OCI-LY7 (cell line): ENCODE results near the gene DNMT1. TPM values are rescaled to one million over a fixed set of nuclear protein-coding genes. Genes with fewer than 3 reads are reported as not detected.
"Not testable (repeated sequence)": the region's sequence is repeated elsewhere in the genome, so short reads cannot be mapped to it uniquely, and the experiment has no call there.

Experiments used
- BruUV-seq: library from RNA; stranded (reverse); fragments of 400-500 nt; replicated peaks from 2 replicates; lab custom pipeline; 2021; lab: Mats Ljungman, UMichigan
- CTCF ChIA-PET: fragments of 300-600 bp; sonication (Branson Sonifier 250); formaldehyde crosslinking; loops from one replicate; lab custom pipeline; 2022; ENCODE audit warnings: antibody characterized with exemption; ENCODE audit not compliant: unreplicated experiment; lab: Charles Lee
- POLR2A ChIA-PET: fragments of 300-600 bp; sonication (Branson Sonifier 250); formaldehyde crosslinking; loops from one replicate; lab custom pipeline; 2022; ENCODE audit warnings: antibody characterized with exemption; lab: Charles Lee
- DNase-seq: peaks from one replicate; pipeline ENCODE4 v3.0.0-alpha.2; 2015; ENCODE audit warnings: low spot score
- H2AFZ ChIP-seq: fragments of 200-600 bp; sonication (generic), shearing (Covaris generic); 2 replicates; pipeline ENCODE4 v1.6.1; 2014; ENCODE audit warnings: mild to moderate bottlenecking, antibody characterized with exemption, low read length, moderate library complexity
- H3K27ac ChIP-seq: fragments of 200-600 bp; sonication (generic); 2 replicates; pipeline ENCODE4 v1.5.1; 2014; ENCODE audit warnings: mixed run types, low read depth, mild to moderate bottlenecking, moderate library complexity, low read length, inconsistent platforms; ENCODE audit not compliant: poor library complexity, severe bottlenecking
- H3K36me3 ChIP-seq: fragments of 200-600 bp; sonication (generic); 2 replicates; pipeline ENCODE4 v1.6.1; 2014; ENCODE audit warnings: mild to moderate bottlenecking, antibody characterized with exemption, low read length, moderate library complexity, mixed read lengths; ENCODE audit not compliant: insufficient read depth
- H3K4me1 ChIP-seq: fragments of 200-600 bp; sonication (generic); 2 replicates; pipeline ENCODE4 v1.5.1; 2014; ENCODE audit warnings: mild to moderate bottlenecking, low read length; ENCODE audit not compliant: insufficient read depth, poor library complexity, severe bottlenecking
- H3K4me2 ChIP-seq: fragments of 200-600 bp; sonication (generic); 2 replicates; pipeline ENCODE4 v1.6.1; 2014; ENCODE audit warnings: mild to moderate bottlenecking, low read length
- H3K4me3 ChIP-seq: fragments of 200-600 bp; sonication (generic); 2 replicates; pipeline ENCODE4 v1.5.1; 2014; ENCODE audit warnings: mild to moderate bottlenecking, low read depth, low read length; ENCODE audit not compliant: poor library complexity, severe bottlenecking
- H3K79me2 ChIP-seq: fragments of 200-600 bp; sonication (generic); 2 replicates; pipeline ENCODE4 v1.6.1; 2016; ENCODE audit warnings: low read depth, mild to moderate bottlenecking, low read length, moderate library complexity, mixed read lengths; ENCODE audit not compliant: insufficient read depth
- H3K9me2 ChIP-seq: fragments of 200-600 bp; sonication (generic); 2 replicates; pipeline ENCODE4 v1.6.1; 2016; ENCODE audit warnings: mild to moderate bottlenecking, low read length, mixed read lengths; ENCODE audit not compliant: insufficient read depth
- H3K9me3 ChIP-seq: fragments of 200-600 bp; sonication (generic); 2 replicates; pipeline ENCODE4 v1.6.1; 2014; ENCODE audit warnings: mild to moderate bottlenecking, mixed run types, low read length, mixed read lengths
- H4K20me1 ChIP-seq: fragments of 200-600 bp; sonication (generic); 2 replicates; pipeline ENCODE4 v1.6.1; 2014; ENCODE audit warnings: mild to moderate bottlenecking, antibody characterized with exemption, low read length, moderate library complexity, mixed read lengths; ENCODE audit not compliant: insufficient read depth
- CTCF ChIP-seq: fragments of 200-600 bp; sonication (generic); conservative IDR thresholded peaks from 2 replicates; pipeline ENCODE4 v1.5.1; 2014; ENCODE audit warnings: mild to moderate bottlenecking, antibody characterized with exemption, low read length, moderate library complexity, mixed read lengths
- EZH2phosphoT487 ChIP-seq: fragments of 200-600 bp; sonication (generic); IDR thresholded peaks from 2 replicates; pipeline ENCODE4 v1.6.1; 2018; ENCODE audit warnings: low read depth, borderline replicate concordance, mild to moderate bottlenecking, mixed run types, antibody characterized with exemption, low read length, moderate library complexity, mixed read lengths
- intact Hi-C: fragments of 100-400 bp; cut with micrococcal nuclease; formaldehyde crosslinking; loops from one replicate; pipeline ENCODE4 v1.10.0; 2022; ENCODE audit not compliant: unreplicated experiment
- total RNA-seq, 2 experiments: library from RNA; depleted of rRNA in 1 of 2; stranded (reverse); fragments of >200 nt in 1 of 2; shearing (Covaris generic) in 1 of 2; gene quantifications; 2 replicates each; pipeline ENCODE4 v1.2.3, GENCODE V29; 2014 to 2022

DNMT1 gene
- total RNA-seq, 2 experiments from 2014 or later, result 329 to 680 TPM

GRCh38 chr19:10168386-10168948 lies 26.3 kb downstream of the DNMT1 start:
- Histone ChIP-seq H4K20me1 (peaks cover 2% of the 10 kb centered on the region; the same call in 1 of the 2 replicates), H3K4me3 (no peak overlapping the region), H3K4me1 (peaks cover 10% of the 10 kb centered on the region), H3K9me2 (no peaks in the 10 kb centered on the region), H3K27ac (peak overlapping the region; percentile 7), H3K4me2 (no peak overlapping the region), H3K36me3 (peaks cover 95% of the 10 kb centered on the region), H3K79me2 (peaks cover 23% of the 10 kb centered on the region; the same call in 1 of the 2 replicates), H2AFZ (no peak overlapping the region), H3K9me3 (no peaks in the 10 kb centered on the region)
- TF ChIP-seq EZH2phosphoT487, result no peak
- TF ChIP-seq CTCF, result no peak
- POLR2A ChIA-PET, result no interaction called here
- intact Hi-C loops, result no loop called here
- BruUV-seq, result TSS peak; percentile 8
- CTCF ChIA-PET, result no interaction called here
- DNase-seq, result peak; percentile 40

- H2AFZ ChIP-seq, result no peak overlapping the region
- H3K27ac ChIP-seq, result no peak overlapping the region
- H3K79me2 ChIP-seq, result peaks cover 17% of the 10 kb centered on the region; the same call in 1 of the 2 replicates
- no peak overlapping the region for H3K4me3 ChIP-seq
- no TSS peak for BruUV-seq
- H3K9me3 ChIP-seq, result no peaks in the 10 kb centered on the region
- no peak overlapping the region for H3K4me2 ChIP-seq
- peaks cover 95% of the 10 kb centered on the region for H3K36me3 ChIP-seq
- TF ChIP-seq CTCF (no peak), EZH2phosphoT487 (no peak)
- H3K4me1 ChIP-seq, result peaks cover 10% of the 10 kb centered on the region
- peaks cover 4% of the 10 kb centered on the region; the same call in 1 of the 2 replicates for H4K20me1 ChIP-seq
- CTCF ChIA-PET, result no interaction called here
- no peaks in the 10 kb centered on the region for H3K9me2 ChIP-seq
- DNase-seq, result no peak
- intact Hi-C loops, result no loop called here
- POLR2A ChIA-PET, result no interaction called here
Measured at GRCh38 chr19:10167459-10167858, 27.3 kb downstream of the DNMT1 start.

GRCh38 chr19:10166501-10166900 lies 28.3 kb downstream of the DNMT1 start:
- DNase-seq, H2AFZ ChIP-seq, intact Hi-C loops, H3K4me3 ChIP-seq, H3K9me2 ChIP-seq, BruUV-seq, H4K20me1 ChIP-seq, POLR2A ChIA-PET, H3K9me3 ChIP-seq, H3K27ac ChIP-seq, H3K4me2 ChIP-seq, CTCF ChIA-PET: not testable (repeated sequence)
- H3K79me2 ChIP-seq, result peaks cover 17% of the 10 kb centered on the region; the same call in 1 of the 2 replicates
- H3K4me1 ChIP-seq, result peaks cover 10% of the 10 kb centered on the region
- peaks cover 97% of the 10 kb centered on the region for H3K36me3 ChIP-seq
